H1 (cell line): ENCODE data around the gene SYP. TPM values are rescaled to one million over a fixed set of nuclear protein-coding genes. Genes with fewer than 3 reads are reported as not detected.

Source experiments
- CTCF ChIA-PET: fragments of 300-600 bp; sonication (Branson Sonifier 250); formaldehyde crosslinking; loops from one replicate; lab custom pipeline; 2021; ENCODE audit not compliant: partially characterized antibody; lab: Charles Lee
- POLR2A ChIA-PET: fragments of 300-600 bp; sonication (Branson Sonifier 250); formaldehyde crosslinking; loops from one replicate; lab custom pipeline; 2021; ENCODE audit warnings: inconsistent platforms; ENCODE audit not compliant: partially characterized antibody; lab: Charles Lee
- DNase-seq, 2 experiments: peaks; one replicate each; pipeline versions ENCODE4 v3.0.0 to v3.0.0-alpha.2; 2010 to 2022; ENCODE audit warnings: low spot score in 2 of 2, low read depth in 1 of 2, mixed read lengths in 1 of 2
- FAIRE-seq: peaks from 2 replicates; lab custom pipeline; 2011; peaks lifted over from hg19 to GRCh38; lab: Jason Lieb, UNC
- H2AFZ ChIP-seq: 2 replicates; pipeline ENCODE4 v1.8.1; 2012; ENCODE audit warnings: low read length, inconsistent platforms
- H2AK5ac ChIP-seq: 2 replicates; pipeline ENCODE4 v1.6.1; 2013; ENCODE audit warnings: low read depth, low read length
- H2BK120ac ChIP-seq: replicated peaks from 2 replicates; pipeline ENCODE3; 2013; ENCODE audit warnings: low read depth, low read length, inconsistent platforms
- H2BK12ac ChIP-seq: 2 replicates; pipeline ENCODE4 v1.6.1; 2013; ENCODE audit warnings: low read depth, low read length
- H2BK15ac ChIP-seq: 2 replicates; pipeline ENCODE4 v1.6.1; 2013; ENCODE audit warnings: low read length
- H2BK20ac ChIP-seq: 2 replicates; pipeline ENCODE4 v1.6.1; 2013; ENCODE audit warnings: low read length
- H2BK5ac ChIP-seq: 2 replicates; pipeline ENCODE4 v1.6.1; 2013; ENCODE audit warnings: low read depth, low read length
- H3K14ac ChIP-seq: 2 replicates; pipeline ENCODE4 v1.6.1; 2013; ENCODE audit warnings: inconsistent platforms; ENCODE audit not compliant: insufficient read length
- H3K18ac ChIP-seq: 2 replicates; pipeline ENCODE4 v1.6.1; 2013; ENCODE audit warnings: low read length; ENCODE audit errors: extremely low read depth
- H3K23ac ChIP-seq: 2 replicates; pipeline ENCODE4 v1.6.1; 2013; ENCODE audit warnings: inconsistent platforms; ENCODE audit not compliant: insufficient read length
- H3K23me2 ChIP-seq: 2 replicates; pipeline ENCODE4 v1.6.1; 2013; ENCODE audit warnings: low read depth, low read length
- H3K27ac ChIP-seq: 2 replicates; pipeline ENCODE4 v1.6.1; 2011; ENCODE audit warnings: low read depth, low read length, inconsistent platforms
- H3K27me3 ChIP-seq, 4 experiments: replicated peaks in 1 of 4; 1 replicate in 1 of 4; 2 replicates in 3 of 4; pipeline versions ENCODE4 v1.6.1 to v1.8.1; 2011 to 2013; ENCODE audit warnings: low read length in 3 of 4, mild to moderate bottlenecking in 3 of 4, inconsistent platforms in 2 of 4, mixed read lengths in 2 of 4, moderate library complexity in 1 of 4; ENCODE audit not compliant: control insufficient read depth in 3 of 4, insufficient read depth in 3 of 4; ENCODE audit errors: extremely low read depth in 1 of 4
- H3K36me3 ChIP-seq, 4 experiments: 2 replicates each; pipeline versions ENCODE4 v1.6.1 to v1.8.1; 2011 to 2013; ENCODE audit warnings: mild to moderate bottlenecking in 4 of 4, low read length in 3 of 4, moderate library complexity in 2 of 4, control low read depth in 1 of 4, inconsistent platforms in 1 of 4; ENCODE audit not compliant: insufficient read depth in 4 of 4, control insufficient read depth in 2 of 4
- H3K4ac ChIP-seq: replicated peaks from 2 replicates; pipeline ENCODE3; 2013; ENCODE audit warnings: low read length, low read depth, mixed read lengths, inconsistent platforms; ENCODE audit not compliant: insufficient read length
- H3K4me1 ChIP-seq, 4 experiments: replicated peaks in 1 of 4; 1 replicate in 1 of 4; 2 replicates in 3 of 4; pipeline versions ENCODE4 v1.6.1 to v1.8.1; 2011 to 2013; ENCODE audit warnings: low read length in 3 of 4, inconsistent platforms in 2 of 4, mixed read lengths in 1 of 4; ENCODE audit not compliant: insufficient read depth in 4 of 4, control insufficient read depth in 3 of 4
- H3K4me2 ChIP-seq, 2 experiments: 2 replicates each; pipeline versions ENCODE4 v1.6.1 to v1.8.1; 2011 to 2013; ENCODE audit warnings: low read depth in 2 of 2, low read length in 2 of 2, control low read depth in 1 of 2, inconsistent platforms in 1 of 2, mild to moderate bottlenecking in 1 of 2; ENCODE audit not compliant: insufficient read depth in 1 of 2
- H3K4me3 ChIP-seq, 4 experiments: fragments of 200-600, 300-600 bp in 1 of 4; sonication (generic), shearing (Covaris generic), sonication (Bioruptor Twin) in 1 of 4; 2 replicates each; pipeline versions ENCODE4 v1.5.1 to v1.8.1; 2011 to 2016; ENCODE audit warnings: low read length in 4 of 4, low read depth in 3 of 4, control low read depth in 2 of 4, inconsistent platforms in 2 of 4, mild to moderate bottlenecking in 2 of 4, mixed read lengths in 1 of 4, moderate library complexity in 1 of 4; ENCODE audit not compliant: insufficient read depth in 2 of 4; ENCODE audit errors: extremely low read depth in 1 of 4
- H3K56ac ChIP-seq: replicated peaks from 2 replicates; pipeline ENCODE3; 2013; ENCODE audit warnings: low read depth, mild to moderate bottlenecking, mixed read lengths, low read length, inconsistent platforms; ENCODE audit not compliant: insufficient read length
- H3K79me1 ChIP-seq: 2 replicates; pipeline ENCODE4 v1.6.1; 2013; ENCODE audit warnings: low read depth, low read length, control low read depth
- H3K79me2 ChIP-seq, 2 experiments: 2 replicates each; pipeline versions ENCODE4 v1.6.1 to v1.8.1; 2012 to 2013; ENCODE audit warnings: low read length in 2 of 2, mild to moderate bottlenecking in 2 of 2, inconsistent platforms in 1 of 2; ENCODE audit not compliant: insufficient read depth in 2 of 2, control insufficient read depth in 1 of 2
- H3K9ac ChIP-seq, 4 experiments: replicated peaks in 1 of 4; 1 replicate in 1 of 4; 2 replicates in 3 of 4; pipeline versions ENCODE4 v1.6.1 to v1.8.1; 2011 to 2013; ENCODE audit warnings: low read depth in 3 of 4, low read length in 3 of 4, control low read depth in 2 of 4, mild to moderate bottlenecking in 2 of 4, moderate library complexity in 2 of 4, inconsistent platforms in 1 of 4; ENCODE audit errors: extremely low read depth in 1 of 4
- H3K9me3 ChIP-seq, 2 experiments: 2 replicates each; pipeline versions ENCODE4 v1.6.1 to v1.8.1; 2012 to 2013; ENCODE audit warnings: mild to moderate bottlenecking in 2 of 2, moderate library complexity in 2 of 2, control low read depth in 1 of 2, inconsistent platforms in 1 of 2, low read depth in 1 of 2, low read length in 1 of 2, mixed read lengths in 1 of 2; ENCODE audit not compliant: insufficient read depth in 2 of 2
- H4K20me1 ChIP-seq, 2 experiments: replicated peaks in 1 of 2; 2 replicates each; pipeline versions ENCODE3 to v1.8.1; 2011 to 2013; ENCODE audit warnings: inconsistent platforms in 2 of 2, low read length in 2 of 2, mild to moderate bottlenecking in 1 of 2; ENCODE audit not compliant: insufficient read depth in 2 of 2, control insufficient read depth in 1 of 2
- H4K5ac ChIP-seq: 2 replicates; pipeline ENCODE4 v1.6.1; 2013; ENCODE audit warnings: low read length, low read depth, mixed read lengths, inconsistent platforms; ENCODE audit not compliant: insufficient read length
- H4K8ac ChIP-seq: 2 replicates; pipeline ENCODE4 v1.8.0; 2013; ENCODE audit warnings: mild to moderate bottlenecking, moderate library complexity, low read length, inconsistent platforms; ENCODE audit not compliant: insufficient read depth; ENCODE audit errors: extremely low read depth
- H4K91ac ChIP-seq: replicated peaks from 2 replicates; pipeline ENCODE3; 2013; ENCODE audit warnings: low read length, mixed read lengths, inconsistent platforms; ENCODE audit not compliant: insufficient read length
- BRCA1 ChIP-seq: IDR thresholded peaks from 2 replicates; pipeline ENCODE4 v1.6.1; 2012; ENCODE audit warnings: low read depth, low read length, improper control_type of control experiment
- CEBPB ChIP-seq: IDR thresholded peaks from 2 replicates; pipeline ENCODE4 v1.6.1; 2012; ENCODE audit warnings: low read depth, low read length
- FOSL1 ChIP-seq: IDR thresholded peaks from 2 replicates; pipeline ENCODE4 v1.6.1; 2011; ENCODE audit warnings: mild to moderate bottlenecking, low read depth, low read length, moderate library complexity; ENCODE audit not compliant: insufficient read depth
- KDM4A ChIP-seq: IDR thresholded peaks from one replicate; pipeline ENCODE4 v1.7.1; 2012; ENCODE audit warnings: low read depth, mild to moderate bottlenecking, moderate library complexity, low read length, inconsistent platforms; ENCODE audit not compliant: severe bottlenecking
- NRF1 ChIP-seq: IDR thresholded peaks from 2 replicates; pipeline ENCODE4 v1.6.1; 2011; ENCODE audit warnings: mild to moderate bottlenecking, low read depth, low read length, improper control_type of control experiment
- PHF8 ChIP-seq: fragments of 200-600 bp; sonication (generic); conservative IDR thresholded peaks from 2 replicates; pipeline ENCODE4 v1.7.1; 2012; ENCODE audit warnings: low read depth, mild to moderate bottlenecking, inconsistent platforms, low read length, moderate library complexity
- RBBP5 ChIP-seq: IDR thresholded peaks from 2 replicates; pipeline ENCODE4 v1.7.1; 2012; ENCODE audit warnings: low read depth, mild to moderate bottlenecking, inconsistent platforms, low read length, moderate library complexity, borderline replicate concordance
- RNF2 ChIP-seq: fragments of 200-900, 300-1000 bp; sonication (generic); IDR thresholded peaks from 2 replicates; pipeline ENCODE4 v1.7.1; 2016; ENCODE audit warnings: borderline replicate concordance, low read depth, mild to moderate bottlenecking, antibody characterized with exemption, low read length; ENCODE audit not compliant: poor library complexity, severe bottlenecking; ENCODE audit errors: missing control alignments
- WGBS, 2 experiments: shearing (Covaris generic) in 1 of 2; methylation state at CpG; one replicate each; pipeline versions ENCODE4 v1.1.6 to v1.1.7; 2013 to 2015; ENCODE audit warnings: low lambda C conversion rate in 2 of 2, mixed read lengths in 2 of 2, inconsistent platforms in 1 of 2, low coverage in 1 of 2, missing lambda C conversion rate in 1 of 2; ENCODE audit not compliant: insufficient replicate concordance in 2 of 2, insufficient coverage in 1 of 2, insufficient read length in 1 of 2; ENCODE audit errors: extremely low coverage in 1 of 2, missing lambda C conversion rate in 1 of 2; 5-methylcytosine and 5-hydroxymethylcytosine counted together
- long read RNA-seq, 2 experiments: library from RNA in 1 of 2; library from capped mRNA in 1 of 2; stranded (forward); transcript quantifications; one replicate each; pipeline ENCODE4 v2.0.0, GENCODE V29; 2021; ENCODE audit warnings: inconsistent platforms in 1 of 2
- polyA minus RNA-seq, 3 experiments: library from RNA; depleted of rRNA, polyadenylated mRNA; stranded (reverse); fragments of >200 nt; gene quantifications; 1 replicate in 2 of 3; 2 replicates in 1 of 3; pipeline ENCODE4 v1.2.3, GENCODE V29; 2011
- polyA plus RNA-seq, 7 experiments: library from polyadenylated mRNA; depleted of rRNA in 3 of 7; stranded (reverse) in 5 of 7; unstranded in 2 of 7; fragments of >200 nt in 5 of 7; fragments of 200-250 nt in 2 of 7; gene quantifications; 1 replicate in 5 of 7; 2 replicates in 1 of 7; 4 replicates in 1 of 7; pipeline versions ENCODE4 v1.2.1 to v1.2.3, GENCODE V29; 2011 to 2013; ENCODE audit warnings: missing spikeins in 2 of 7, mixed read lengths in 2 of 7
- total RNA-seq: library from RNA; stranded (reverse); fragmentation: NEBNext Ultra II Directional; extraction: Animal tissue kit (Norgen Biotek cat#: 25700); gene quantifications from 2 replicates; pipeline ENCODE4 v1.2.1, GENCODE V29; 2021

Gene SYP
- total RNA-seq (10.2 and 10.8 TPM in 2 replicates), polyA plus RNA-seq (2011; rRNA removed) (4.3 and 7.2 TPM in 2 replicates), polyA minus RNA-seq (2011; rRNA and poly(A)+ RNA removed) (4.7 and 8.7 TPM in 2 replicates)
- polyA plus RNA-seq (2011; cell fraction: cytosol; rRNA removed): 5.8 TPM
- 7.7 TPM for polyA plus RNA-seq (2011; cell fraction: nucleus; rRNA removed)
- 10.7 to 13.8 TPM (median 12.0 TPM) in 4 replicates for polyA plus RNA-seq (2012, experiment 1 of 2)
- 10.9 TPM for polyA plus RNA-seq (2012, experiment 2 of 2)
- 8.1 TPM for polyA plus RNA-seq (2013, experiment 1 of 2)
- polyA plus RNA-seq (2013, experiment 2 of 2): 8.3 TPM
- polyA minus RNA-seq (2011; cell fraction: cytosol; rRNA and poly(A)+ RNA removed): 4.3 TPM
- 3.1 TPM for polyA minus RNA-seq (2011; cell fraction: nucleus; rRNA and poly(A)+ RNA removed)
- long read RNA-seq, experiment 1, partial matches to known transcripts: 0 of 1 reads
- long read RNA-seq, experiment 1, other reads (novel, unspliced or antisense): 1 of 1 reads
- long read RNA-seq, experiment 2, partial matches to known transcripts: 0 of 4 reads
- long read RNA-seq, experiment 2, other reads (novel, unspliced or antisense): 4 of 4 reads

- H3K14ac ChIP-seq: no peak within 1 kb of the TSS
- H3K56ac ChIP-seq: no peak within 1 kb of the TSS
- H3K36me3 ChIP-seq: no peaks in the 10 kb centered on the region
- WGBS, 2 experiments: 18% methylated on average over 11 of the region's 61 CpGs; no CpG with 5 or more reads in 1 of the 2 experiments
- POLR2A ChIA-PET: interaction anchor here (0.8 to 0.9 kb wide), 2 partner anchors 9 to 10 kb away, joined by 3 read pairs; no protein-coding TSS in a partner anchor
- no peak within 1 kb of the TSS for H2AK5ac ChIP-seq
- CTCF ChIA-PET: no interaction called here
- no peaks in the 10 kb centered on the region for H3K27me3 ChIP-seq
- no peak within 1 kb of the TSS for H3K23ac ChIP-seq
- no peak within 1 kb of the TSS for H4K91ac ChIP-seq
- no peak within 1 kb of the TSS for H3K4ac ChIP-seq
- FAIRE-seq (peak; percentile 50), DNase-seq (peak; percentile 64 to 88)
- H3K18ac ChIP-seq: peak within 1 kb of the TSS; percentile 71
- H3K23me2 ChIP-seq: peaks cover 5% of the 10 kb centered on the region; the same call in 1 of the 2 replicates
- no peak within 1 kb of the TSS for H2BK5ac ChIP-seq
- no peak within 1 kb of the TSS for H2BK20ac ChIP-seq
- no peaks in the 10 kb centered on the region for H3K9me3 ChIP-seq
- peaks cover 0 to 11% (median 5%) of the 10 kb centered on the region in 4 experiments; a peak in 5 of 7 replicates for H3K4me1 ChIP-seq
- H3K79me1 ChIP-seq: no peaks in the 10 kb centered on the region
- H2BK120ac ChIP-seq: no peak within 1 kb of the TSS
- H3K27ac ChIP-seq: no peak within 1 kb of the TSS; the same call in 1 of the 2 replicates
- no peak within 1 kb of the TSS; a peak in 1 of 7 replicates for H3K9ac ChIP-seq
- no peak within 1 kb of the TSS for H4K5ac ChIP-seq
- no peak within 1 kb of the TSS for H2BK12ac ChIP-seq
- peak within 1 kb of the TSS; percentile 70 to 84 for H3K4me2 ChIP-seq
- no peaks in the 10 kb centered on the region for H4K20me1 ChIP-seq
- H4K8ac ChIP-seq: no peak within 1 kb of the TSS
- H3K4me3 ChIP-seq: peak within 1 kb of the TSS; percentile 37 to 67 (median 42)
- peak within 1 kb of the TSS; percentile 85; the same call in 1 of the 2 replicates for H2AFZ ChIP-seq
- H3K79me2 ChIP-seq: no peaks in the 10 kb centered on the region
- H2BK15ac ChIP-seq: no peak within 1 kb of the TSS
- TF ChIP-seq CEBPB (no peak), KDM4A (peak; percentile 11), RNF2 (no peak), FOSL1 (0 out of 2 replicates have a peak, but pooled peaks have one; percentile 17), NRF1 (peak; percentile 64), BRCA1 (no peak), PHF8 (no peak), RBBP5 (no peak)
Measured at GRCh38 chrX:49199906-49200771, at the start of gene SYP. TSS of gene SYP (minus strand) at chrX:49200193. CDS start at chrX:49200186, 7 bp downstream.
